Astrocyte of the cerebellum (primary cell): ENCODE data around the gene SLC1A4.

Experiments
- DNase-seq: peaks from one replicate; pipeline ENCODE4 v3.0.0-alpha.2; 2011; ENCODE audit warnings: low read depth
- H3K4me3 ChIP-seq: 2 replicates; pipeline ENCODE4 v1.5.1; 2011; ENCODE audit warnings: mild to moderate bottlenecking, low read depth, low read length, moderate library complexity
- CTCF ChIP-seq: IDR thresholded peaks from 2 replicates; pipeline ENCODE4 v1.5.1; 2012; ENCODE audit warnings: low read length, low read depth, moderate library complexity, mild to moderate bottlenecking; ENCODE audit errors: missing control alignments
- in situ Hi-C: cut with HindIII; loops from 2 replicates; pipeline ENCODE4 v1.10.0; 2017; ENCODE audit warnings: low sequenced_read_pairs

Gene SLC1A4

DNA sequence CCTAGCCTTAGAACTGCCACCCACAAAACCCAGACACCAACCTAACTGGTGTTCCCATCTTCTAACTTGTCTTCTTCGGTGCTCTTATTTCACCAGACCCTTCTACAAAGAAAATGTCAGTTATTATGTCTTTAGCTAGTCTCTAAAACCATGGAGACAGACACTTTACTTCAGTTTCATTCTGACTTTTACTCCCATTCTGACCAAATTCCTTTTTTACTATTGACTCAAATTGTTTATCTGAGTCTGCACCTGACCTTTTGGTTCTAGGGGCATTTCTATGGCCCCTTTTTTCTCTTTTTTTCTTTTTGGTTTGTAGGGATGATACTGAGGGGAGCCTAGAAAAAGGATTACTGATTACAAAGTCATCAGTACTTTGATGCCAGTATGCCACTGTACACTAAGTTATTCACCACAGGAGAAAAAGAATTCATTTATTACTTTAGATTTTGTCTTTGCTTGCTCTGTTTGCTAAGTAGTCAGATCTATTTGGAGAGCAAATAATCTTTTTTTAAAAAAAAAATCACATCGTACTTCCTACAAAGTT is 6.8 kb upstream of the SLC1A4 start:
- in situ Hi-C loops: no loop called here
- DNase-seq: no peak

GRCh38 chr2:64982932-64983331 is 6.3 kb upstream of the SLC1A4 start:
- H3K4me3 ChIP-seq: no peak overlapping the region
- in situ Hi-C loops: no loop called here
- TF ChIP-seq CTCF: no peak
- DNase-seq: no peak

More for the DNA sequence above, 6.8 kb upstream of the SLC1A4 start:
- H3K4me3 ChIP-seq: no peak overlapping the region
- TF ChIP-seq CTCF: no peak

GRCh38 chr2:64985447-64985846 is 3.8 kb upstream of the SLC1A4 start:
- in situ Hi-C loops: no loop called here
- H3K4me3 ChIP-seq: no peak overlapping the region
- no peak for TF ChIP-seq CTCF
- no peak for DNase-seq

GRCh38 chr2:64987001-64987955 is 1.9 kb upstream of the SLC1A4 start:
- DNase-seq: no peak
- in situ Hi-C loops: no loop called here
- H3K4me3 ChIP-seq: peak overlapping the region; percentile 61
- no peak for TF ChIP-seq CTCF

- no peak for TF ChIP-seq CTCF
- in situ Hi-C loops: no loop called here
- DNase-seq: peak; percentile 87
- peak overlapping the region; percentile 61 for H3K4me3 ChIP-seq
Measured at GRCh38 chr2:64987956-64988419, 1.2 kb upstream of the SLC1A4 start.

DNA sequence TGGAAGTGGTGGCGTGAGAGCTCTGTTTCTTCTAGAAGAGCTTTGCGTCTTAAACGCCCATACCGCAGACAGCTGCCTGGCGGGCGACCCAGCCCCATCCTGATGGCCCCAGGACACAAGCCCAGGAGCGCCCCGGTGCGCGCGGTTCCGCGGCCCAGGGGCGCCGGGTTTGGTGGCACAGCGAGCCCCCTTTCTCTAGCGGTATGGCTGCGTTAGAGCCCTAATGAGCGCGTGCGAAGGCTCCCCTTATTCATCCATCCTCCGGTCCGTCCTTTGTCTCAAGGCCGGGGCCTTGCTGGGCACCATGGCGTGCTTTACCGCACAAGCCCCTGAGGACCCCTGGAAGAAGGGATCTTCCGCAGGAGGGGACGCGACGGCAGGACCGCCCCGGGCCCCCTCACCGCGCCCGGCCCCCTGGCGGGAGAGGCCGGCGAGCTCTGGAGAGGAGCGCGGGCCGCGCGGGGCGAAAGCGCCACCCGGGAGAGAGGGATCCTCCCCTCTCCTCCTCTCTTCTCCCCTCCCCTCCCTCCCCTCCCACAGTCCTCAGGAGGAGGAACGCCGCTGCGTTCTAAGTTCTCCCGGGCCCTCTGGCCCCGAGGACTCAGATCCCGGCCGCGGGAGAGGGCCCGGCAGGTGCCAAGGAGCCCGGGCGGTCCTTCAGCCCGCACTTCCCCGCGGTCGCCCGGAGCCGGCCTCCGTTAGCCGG is 626 bp upstream of the SLC1A4 start:
- in situ Hi-C loops: no loop called here
- peak; percentile 34 for TF ChIP-seq CTCF

More for the DNA sequence above, 626 bp upstream of the SLC1A4 start:
- no peak for DNase-seq
- H3K4me3 ChIP-seq: peak overlapping the region; percentile 61
